Right ventricle myocardium inferior (tissue), 1 donor: Measurements from ENCODE around the gene TMEM39A. TPM values are rescaled to one million over a fixed set of nuclear protein-coding genes. Genes with fewer than 3 reads are reported as not detected.

Source experiments
- ATAC-seq: fragments of 200-7000 bp; cut with Tn5 transposase; one replicate; pipeline ENCODE4 v1.9.1; 2020; ENCODE audit warnings: mild to moderate bottlenecking, moderate library complexity
- DNase-seq: peaks from one replicate; pipeline ENCODE4 v3.0.0; 2021; ENCODE audit errors: missing footprints
- intact Hi-C: fragments of 100-400 bp; cut with DNase I; formaldehyde crosslinking; loops from one replicate; pipeline ENCODE4 v1.11.0; 2022
- total RNA-seq: library from RNA; stranded (reverse); fragmentation: NEBNext Ultra II Directional; extraction: Animal tissue kit (Norgen Biotek cat#: 25700); gene quantifications from one replicate; pipeline ENCODE4 v1.2.1, GENCODE V29; 2021
- donor health status: DM: no; HTN: yes; CAD: no; lungs with severe emphysema.

The TMEM39A gene
- total RNA-seq, 1 donor from 2014 or later: 17.0 TPM

GRCh38 chr3:119408243-119408950, 55.0 kb downstream of the TMEM39A start:
- DNase-seq: no peak
- intact Hi-C loops: no loop called here
- ATAC-seq: no peak

- DNase-seq (no peak), ATAC-seq (peak; percentile 71)
- intact Hi-C loops: no loop called here
Measured at GRCh38 chr3:119405315-119405714, 58.1 kb downstream of the TMEM39A start.

- intact Hi-C loops: no loop called here
- no peak for ATAC-seq
Measured at GRCh38 chr3:119403201-119403600, 60.2 kb downstream of the TMEM39A start.

GRCh38 chr3:119402791-119403190, 60.6 kb downstream of the TMEM39A start:
- no peak for ATAC-seq
- no peak for DNase-seq
- intact Hi-C loops: no loop called here

More at GRCh38 chr3:119403201-119403600, 60.2 kb downstream of the TMEM39A start:
- no peak for DNase-seq

- DNase-seq (no peak), ATAC-seq (no peak)
- intact Hi-C loops: no loop called here
Measured at GRCh38 chr3:119401503-119402440, 61.6 kb downstream of the TMEM39A start.

- DNase-seq (no peak), ATAC-seq (no peak)
- intact Hi-C loops: no loop called here
Measured at GRCh38 chr3:119401069-119401468, 62.3 kb downstream of the TMEM39A start.

GRCh38 chr3:119400466-119400865, 62.9 kb downstream of the TMEM39A start:
- no peak for ATAC-seq
- no peak for DNase-seq
- intact Hi-C loops: no loop called here

- no peak for DNase-seq
- peak; percentile 60 for ATAC-seq
- intact Hi-C loops: loop anchor here (5.0 to 10.0 kb wide), 2 partner anchors 35 to 288 kb away; no protein-coding TSS in a partner anchor
Measured at GRCh38 chr3:119396870-119397269, 66.5 kb downstream of the TMEM39A start.

- intact Hi-C loops: loop anchor here (5.0 to 10.0 kb wide), 2 partner anchors 34 to 289 kb away; no protein-coding TSS in a partner anchor
- DNase-seq (no peak), ATAC-seq (no peak)
Measured at GRCh38 chr3:119395923-119396358, 67.5 kb downstream of the TMEM39A start.

- ATAC-seq (no peak), DNase-seq (no peak)
- intact Hi-C loops: no loop called here
Measured at GRCh38 chr3:119388577-119388976, 74.8 kb downstream of the TMEM39A start.

GRCh38 chr3:119382134-119382533, 81.3 kb downstream of the TMEM39A start:
- DNase-seq (no peak), ATAC-seq (no peak)
- intact Hi-C loops: no loop called here

- intact Hi-C loops: no loop called here
- no peak for ATAC-seq
- no peak for DNase-seq
Measured at GRCh38 chr3:119380697-119381096, 82.7 kb downstream of the TMEM39A start.

Other genes starting within 250 kb of the TMEM39A start
- gene B4GALT4, start 222.7 kb downstream of the TMEM39A start, total RNA-seq: 12.0 TPM
- 42.8 TPM for gene ARHGAP31, start 169.2 kb downstream of the TMEM39A start, total RNA-seq
- gene POGLUT1, start 5.3 kb upstream of the TMEM39A start, total RNA-seq: 5.1 TPM
- gene TIMMDC1, start 34.9 kb upstream of the TMEM39A start, total RNA-seq: 340 TPM
- gene CD80, start 96.0 kb upstream of the TMEM39A start, total RNA-seq: not detected
- gene ADPRH, start 115.9 kb upstream of the TMEM39A start, total RNA-seq: 10.1 TPM
- gene PLA1A, start 134.3 kb upstream of the TMEM39A start, total RNA-seq: 2.0 TPM
- 605 TPM for gene POPDC2, start 197.0 kb upstream of the TMEM39A start, total RNA-seq
- 167 TPM for gene COX17, start 213.8 kb upstream of the TMEM39A start, total RNA-seq
- 0.70 TPM for gene CFAP91, start 239.4 kb upstream of the TMEM39A start, total RNA-seq